ENCODE results near the gene CD1C. TPM values are rescaled to one million over a fixed set of nuclear protein-coding genes. Genes with fewer than 3 reads are reported as not detected.

Gene CD1C
- total RNA-seq, 1 donor from 2014 or later: not detected

GRCh38 chr1:158310623-158311022 lies 20.9 kb downstream of the CD1C start:
- H3K36me3 ChIP-seq (ENCODE audit: insufficient read depth, low read length): no peaks in the 10 kb centered on the region
- no peak overlapping the region for H3K4me3 Mint-ChIP-seq (ENCODE audit: unreplicated experiment)

DNA sequence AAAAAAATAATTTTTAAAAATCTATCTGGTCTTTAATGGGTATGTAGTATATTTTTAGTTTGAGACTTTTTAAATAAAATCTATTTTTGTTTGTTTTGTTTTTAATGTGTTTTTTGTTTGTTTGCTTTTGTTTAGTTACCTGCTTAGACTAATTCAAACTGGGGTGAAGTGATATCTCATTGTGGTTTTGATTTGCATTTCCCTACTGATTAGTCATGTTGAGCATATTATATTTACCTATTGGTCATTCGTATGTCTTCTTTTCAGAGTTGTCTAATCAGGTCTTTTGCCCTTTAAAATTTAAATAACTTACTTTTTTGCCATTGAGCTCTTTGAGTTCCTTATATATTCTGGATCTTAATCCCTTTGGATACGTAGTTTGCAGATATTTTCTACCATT lies 21.3 kb downstream of the CD1C start:
- no peaks in the 10 kb centered on the region for H3K36me3 Mint-ChIP-seq (ENCODE audit: low read depth, unreplicated experiment)
- Histone ChIP-seq H2AFZ (ENCODE audit: low read depth, low read length) (no peak overlapping the region), H3K4me1 (ENCODE audit: insufficient read depth, low read length) (no peaks in the 10 kb centered on the region), H3K4me3 (ENCODE audit: insufficient read depth, low read depth, low read length) (no peak overlapping the region), H3K9me3 (ENCODE audit: insufficient read depth, low read depth, low read length) (no peaks in the 10 kb centered on the region), H4K20me1 (ENCODE audit: insufficient read depth, low read length) (no peaks in the 10 kb centered on the region), H3K79me2 (ENCODE audit: insufficient read depth, low read length) (no peaks in the 10 kb centered on the region), H3K4me2 (ENCODE audit: low read length) (no peak overlapping the region), H3K36me3 (ENCODE audit: insufficient read depth, low read length) (no peaks in the 10 kb centered on the region), H3K9ac (ENCODE audit: low read length) (no peak overlapping the region), H3K27me3 (ENCODE audit: insufficient read depth, low read length) (no peaks in the 10 kb centered on the region), H3K27ac (ENCODE audit: low read depth, low read length) (no peak overlapping the region)
- H3K9me3 Mint-ChIP-seq (ENCODE audit: unreplicated experiment): peaks cover 3% of the 10 kb centered on the region
- H3K27me3 Mint-ChIP-seq (ENCODE audit: low read depth, unreplicated experiment): no peaks in the 10 kb centered on the region
- TF ChIP-seq, protein P1, sequence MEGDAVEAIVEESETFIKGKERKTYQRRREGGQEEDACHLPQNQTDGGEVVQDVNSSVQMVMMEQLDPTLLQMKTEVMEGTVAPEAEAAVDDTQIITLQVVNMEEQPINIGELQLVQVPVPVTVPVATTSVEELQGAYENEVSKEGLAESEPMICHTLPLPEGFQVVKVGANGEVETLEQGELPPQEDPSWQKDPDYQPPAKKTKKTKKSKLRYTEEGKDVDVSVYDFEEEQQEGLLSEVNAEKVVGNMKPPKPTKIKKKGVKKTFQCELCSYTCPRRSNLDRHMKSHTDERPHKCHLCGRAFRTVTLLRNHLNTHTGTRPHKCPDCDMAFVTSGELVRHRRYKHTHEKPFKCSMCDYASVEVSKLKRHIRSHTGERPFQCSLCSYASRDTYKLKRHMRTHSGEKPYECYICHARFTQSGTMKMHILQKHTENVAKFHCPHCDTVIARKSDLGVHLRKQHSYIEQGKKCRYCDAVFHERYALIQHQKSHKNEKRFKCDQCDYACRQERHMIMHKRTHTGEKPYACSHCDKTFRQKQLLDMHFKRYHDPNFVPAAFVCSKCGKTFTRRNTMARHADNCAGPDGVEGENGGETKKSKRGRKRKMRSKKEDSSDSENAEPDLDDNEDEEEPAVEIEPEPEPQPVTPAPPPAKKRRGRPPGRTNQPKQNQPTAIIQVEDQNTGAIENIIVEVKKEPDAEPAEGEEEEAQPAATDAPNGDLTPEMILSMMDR (IDR thresholded peaks at IDR 0.05; ENCODE audit: insufficient read depth, low read depth, low read length): no peak
- no peak for TF ChIP-seq EZH2 (IDR thresholded peaks at IDR 0.05; ENCODE audit: insufficient read depth, low read length)
- H3K4me1 Mint-ChIP-seq (ENCODE audit: low read depth, unreplicated experiment): no peaks in the 10 kb centered on the region
- DNase-seq (ENCODE audit: low read depth) (no peak), FAIRE-seq (no peak)
- no peak overlapping the region for H3K4me3 Mint-ChIP-seq (ENCODE audit: unreplicated experiment)
- H3K27ac Mint-ChIP-seq (ENCODE audit: unreplicated experiment): no peak overlapping the region

More at GRCh38 chr1:158310623-158311022, 20.9 kb downstream of the CD1C start:
- Mint-ChIP-seq H3K9me3 (ENCODE audit: unreplicated experiment) (peaks cover 3% of the 10 kb centered on the region), H3K27ac (ENCODE audit: unreplicated experiment) (no peak overlapping the region), H3K4me1 (ENCODE audit: low read depth, unreplicated experiment) (no peaks in the 10 kb centered on the region), H3K27me3 (ENCODE audit: low read depth, unreplicated experiment) (no peaks in the 10 kb centered on the region), H3K36me3 (ENCODE audit: low read depth, unreplicated experiment) (no peaks in the 10 kb centered on the region)
- no peak overlapping the region for H3K27ac ChIP-seq (ENCODE audit: low read depth, low read length)
- H3K9ac ChIP-seq (ENCODE audit: low read length): no peak overlapping the region
- no peaks in the 10 kb centered on the region for H3K79me2 ChIP-seq (ENCODE audit: insufficient read depth, low read length)
- no peaks in the 10 kb centered on the region for H3K27me3 ChIP-seq (ENCODE audit: insufficient read depth, low read length)
- H2AFZ ChIP-seq (ENCODE audit: low read depth, low read length): no peak overlapping the region
- no peak for TF ChIP-seq EZH2 (IDR thresholded peaks at IDR 0.05; ENCODE audit: insufficient read depth, low read length)
- TF ChIP-seq, protein P1 (IDR thresholded peaks at IDR 0.05; ENCODE audit: insufficient read depth, low read depth, low read length): no peak
- H4K20me1 ChIP-seq (ENCODE audit: insufficient read depth, low read length): no peaks in the 10 kb centered on the region
- H3K4me2 ChIP-seq (ENCODE audit: low read length): no peak overlapping the region
- DNase-seq (ENCODE audit: low read depth): no peak
- no peaks in the 10 kb centered on the region for H3K4me1 ChIP-seq (ENCODE audit: insufficient read depth, low read length)
- no peak for FAIRE-seq
- no peaks in the 10 kb centered on the region for H3K9me3 ChIP-seq (ENCODE audit: insufficient read depth, low read depth, low read length)
- no peak overlapping the region for H3K4me3 ChIP-seq (ENCODE audit: insufficient read depth, low read depth, low read length)

DNA sequence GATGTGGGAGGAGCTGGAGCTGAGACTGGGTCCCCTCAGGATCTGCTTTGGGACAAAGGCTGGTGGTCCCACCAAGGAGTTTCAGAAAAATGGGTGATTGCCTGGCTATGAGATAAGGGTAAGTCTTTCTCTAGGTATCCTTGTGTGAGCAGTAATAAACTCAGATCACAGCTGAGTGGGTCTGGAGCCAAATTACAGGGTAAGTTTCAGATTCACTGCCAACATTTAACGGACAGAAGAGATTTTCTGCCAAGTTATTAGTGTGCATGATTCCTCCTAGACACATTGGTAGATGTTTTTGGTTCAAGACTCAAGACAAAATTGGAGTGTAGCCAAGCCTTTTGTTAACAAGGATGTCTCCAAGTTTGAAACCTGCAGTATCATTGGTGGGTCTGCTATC lies 34.1 kb downstream of the CD1C start:
- H3K4me1 Mint-ChIP-seq (ENCODE audit: low read depth, unreplicated experiment): no peaks in the 10 kb centered on the region
- no peaks in the 10 kb centered on the region for H3K9me3 Mint-ChIP-seq (ENCODE audit: unreplicated experiment)
- H3K27ac Mint-ChIP-seq (ENCODE audit: unreplicated experiment): no peak overlapping the region
- Histone ChIP-seq H3K4me2 (ENCODE audit: low read length) (no peak overlapping the region), H3K4me1 (ENCODE audit: insufficient read depth, low read length) (no peaks in the 10 kb centered on the region), H3K9me3 (ENCODE audit: insufficient read depth, low read depth, low read length) (no peaks in the 10 kb centered on the region), H3K9ac (ENCODE audit: low read length) (no peak overlapping the region), H4K20me1 (ENCODE audit: insufficient read depth, low read length) (no peaks in the 10 kb centered on the region), H3K79me2 (ENCODE audit: insufficient read depth, low read length) (no peaks in the 10 kb centered on the region), H3K27ac (ENCODE audit: low read depth, low read length) (no peak overlapping the region), H3K4me3 (ENCODE audit: insufficient read depth, low read depth, low read length) (no peak overlapping the region), H2AFZ (ENCODE audit: low read depth, low read length) (no peak overlapping the region), H3K27me3 (ENCODE audit: insufficient read depth, low read length) (no peaks in the 10 kb centered on the region), H3K36me3 (ENCODE audit: insufficient read depth, low read length) (no peaks in the 10 kb centered on the region)
- no peaks in the 10 kb centered on the region for H3K36me3 Mint-ChIP-seq (ENCODE audit: low read depth, unreplicated experiment)
- peaks cover 1% of the 10 kb centered on the region for H3K27me3 Mint-ChIP-seq (ENCODE audit: low read depth, unreplicated experiment)
- H3K4me3 Mint-ChIP-seq (ENCODE audit: unreplicated experiment): no peak overlapping the region
- TF ChIP-seq EZH2 (IDR thresholded peaks at IDR 0.05; ENCODE audit: insufficient read depth, low read length): no peak
- TF ChIP-seq, protein P1 (IDR thresholded peaks at IDR 0.05; ENCODE audit: insufficient read depth, low read depth, low read length): no peak
- no peak for FAIRE-seq
- no peak for DNase-seq (ENCODE audit: low read depth)
